ENCODE measurements around the gene PLXNA2. TPM values are rescaled to one million over a fixed set of nuclear protein-coding genes. Genes with fewer than 3 reads are reported as not detected.

The PLXNA2 gene
- total and polyA plus RNA-seq, 2 of the 13 experiments (the other 11 are each of a cell fraction or from before 2014, with no cell fraction given) = 1.1 to 2.1 TPM

DNA sequence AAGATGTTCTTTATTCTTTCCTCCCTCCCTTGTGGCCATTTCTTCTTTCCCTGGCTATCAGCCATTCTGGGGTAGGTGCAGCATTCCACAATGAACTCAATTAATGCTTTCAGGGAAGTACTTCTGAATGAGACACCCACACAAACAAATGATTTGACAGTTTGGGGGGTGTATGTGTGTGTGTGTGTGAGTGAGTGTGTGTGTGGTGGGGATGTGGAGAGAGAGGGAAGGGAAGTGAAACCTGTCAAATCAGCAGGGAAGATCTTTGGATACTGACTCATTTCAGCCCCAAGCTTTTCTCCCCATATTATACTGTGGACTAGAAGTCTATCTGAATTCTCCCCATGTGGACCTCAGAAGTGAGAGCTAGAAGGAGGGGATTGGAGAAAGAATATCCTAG is 178.3 kb downstream of the PLXNA2 start (continued):
- no peak for TF ChIP-seq PRDM15 (CRISPR knock-in tag; IDR thresholded peaks at IDR 0.05)

DNA sequence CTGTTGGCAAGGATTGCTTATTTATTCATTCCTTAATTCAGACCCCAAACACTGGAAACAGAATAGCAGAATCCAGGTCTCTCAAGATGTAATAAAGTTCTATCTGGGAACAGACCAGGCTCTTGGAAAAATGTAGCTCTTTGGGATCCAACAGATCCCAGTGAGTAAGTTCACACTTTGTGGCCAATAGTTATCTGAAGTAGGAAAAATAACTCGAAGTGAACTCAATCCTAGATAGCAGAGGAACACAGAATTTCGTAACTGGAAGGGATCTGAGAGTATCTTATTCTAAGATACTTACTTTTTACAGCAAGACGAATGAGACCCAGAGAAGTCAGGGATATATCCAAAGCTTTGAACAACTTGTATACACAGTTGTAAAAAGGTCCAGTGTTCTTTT is 182.6 kb downstream of the PLXNA2 start:
- no peaks in the 10 kb centered on the region for H3K27me3 ChIP-seq (ENCODE audit: control insufficient read depth in 1 of 2, insufficient read depth in 2 of 2, low read length in 2 of 2)
- CTCF ChIA-PET (ENCODE audit: low intra/inter-chr PET ratio, low total read pairs) = no interaction called here
- WGBS (ENCODE audit: low lambda C conversion rate) = 46% methylated on average over 3 of the region's 3 CpGs
- H3K27ac ChIP-seq (ENCODE audit: extremely low read length, insufficient read depth, low read length) = no peak overlapping the region
- H3K9ac ChIP-seq (ENCODE audit: insufficient read depth, low read depth, low read length) = no peak overlapping the region
- no TSS peak for BruUV-seq (replicated peaks)
- peaks cover 13% of the 10 kb centered on the region for H3K4me1 ChIP-seq (ENCODE audit: insufficient read depth, low read length)
- intact Hi-C loops (cut with micrococcal nuclease; ENCODE audit: unreplicated experiment) (no loop called here), in situ Hi-C loops (cut with HindIII; ENCODE audit: extremely low pct_ligation_motif_present, low pct_unique_long_range_greater_than_20kb) (no loop called here)
- FAIRE-seq (no peak), DNase-seq (ENCODE audit: low spot score) (no peak), ATAC-seq (no peak)
- TF ChIP-seq ZNF629 (CRISPR knock-in tag; conservative IDR thresholded peaks at IDR 0.05) (no peak), ZNF878 (CRISPR knock-in tag; IDR thresholded peaks at IDR 0.05) (no peak), ETV6 (CRISPR knock-in tag; conservative IDR thresholded peaks at IDR 0.05) (no peak), EZH2 (conservative IDR thresholded peaks at IDR 0.05; ENCODE audit: low read depth, low read length) (no peak), ZNF232 (CRISPR knock-in tag; IDR thresholded peaks at IDR 0.05; ENCODE audit: borderline replicate concordance) (no peak), ZNF598 (CRISPR knock-in tag; IDR thresholded peaks at IDR 0.05; ENCODE audit: borderline replicate concordance) (no peak), ZNF274 (CRISPR knock-in tag; IDR thresholded peaks at IDR 0.05) (no peak), CAMTA2 (CRISPR knock-in tag; IDR thresholded peaks at IDR 0.05; ENCODE audit: borderline replicate concordance) (no peak), REXO4 (CRISPR knock-in tag; IDR thresholded peaks at IDR 0.05; ENCODE audit: borderline replicate concordance) (no peak), THAP11 (CRISPR knock-in tag; IDR thresholded peaks at IDR 0.05) (no peak), ZNF607 (CRISPR knock-in tag; IDR thresholded peaks at IDR 0.05; ENCODE audit: borderline replicate concordance) (no peak)
- TF ChIP-seq, protein P1, sequence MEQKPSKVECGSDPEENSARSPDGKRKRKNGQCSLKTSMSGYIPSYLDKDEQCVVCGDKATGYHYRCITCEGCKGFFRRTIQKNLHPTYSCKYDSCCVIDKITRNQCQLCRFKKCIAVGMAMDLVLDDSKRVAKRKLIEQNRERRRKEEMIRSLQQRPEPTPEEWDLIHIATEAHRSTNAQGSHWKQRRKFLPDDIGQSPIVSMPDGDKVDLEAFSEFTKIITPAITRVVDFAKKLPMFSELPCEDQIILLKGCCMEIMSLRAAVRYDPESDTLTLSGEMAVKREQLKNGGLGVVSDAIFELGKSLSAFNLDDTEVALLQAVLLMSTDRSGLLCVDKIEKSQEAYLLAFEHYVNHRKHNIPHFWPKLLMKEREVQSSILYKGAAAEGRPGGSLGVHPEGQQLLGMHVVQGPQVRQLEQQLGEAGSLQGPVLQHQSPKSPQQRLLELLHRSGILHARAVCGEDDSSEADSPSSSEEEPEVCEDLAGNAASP (CRISPR knock-in tag; IDR thresholded peaks at IDR 0.05; ENCODE audit: borderline replicate concordance) = no peak
- TF ChIP-seq, protein P2, sequence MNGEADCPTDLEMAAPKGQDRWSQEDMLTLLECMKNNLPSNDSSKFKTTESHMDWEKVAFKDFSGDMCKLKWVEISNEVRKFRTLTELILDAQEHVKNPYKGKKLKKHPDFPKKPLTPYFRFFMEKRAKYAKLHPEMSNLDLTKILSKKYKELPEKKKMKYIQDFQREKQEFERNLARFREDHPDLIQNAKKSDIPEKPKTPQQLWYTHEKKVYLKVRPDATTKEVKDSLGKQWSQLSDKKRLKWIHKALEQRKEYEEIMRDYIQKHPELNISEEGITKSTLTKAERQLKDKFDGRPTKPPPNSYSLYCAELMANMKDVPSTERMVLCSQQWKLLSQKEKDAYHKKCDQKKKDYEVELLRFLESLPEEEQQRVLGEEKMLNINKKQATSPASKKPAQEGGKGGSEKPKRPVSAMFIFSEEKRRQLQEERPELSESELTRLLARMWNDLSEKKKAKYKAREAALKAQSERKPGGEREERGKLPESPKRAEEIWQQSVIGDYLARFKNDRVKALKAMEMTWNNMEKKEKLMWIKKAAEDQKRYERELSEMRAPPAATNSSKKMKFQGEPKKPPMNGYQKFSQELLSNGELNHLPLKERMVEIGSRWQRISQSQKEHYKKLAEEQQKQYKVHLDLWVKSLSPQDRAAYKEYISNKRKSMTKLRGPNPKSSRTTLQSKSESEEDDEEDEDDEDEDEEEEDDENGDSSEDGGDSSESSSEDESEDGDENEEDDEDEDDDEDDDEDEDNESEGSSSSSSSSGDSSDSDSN (CRISPR knock-in tag; IDR thresholded peaks at IDR 0.05) = no peak
- H2AFZ ChIP-seq (ENCODE audit: low read length) = no peak overlapping the region
- H3K4me2 ChIP-seq (ENCODE audit: low read depth, low read length) = no peak overlapping the region
- POLR2A ChIA-PET = no interaction called here
- H3K9me3 ChIP-seq (ENCODE audit: low read length) = no peaks in the 10 kb centered on the region
- H3K79me2 ChIP-seq (ENCODE audit: insufficient read depth, low read length) = no peaks in the 10 kb centered on the region
- H3K4me3 ChIP-seq (replicated peaks in 1 of 3; ENCODE audit: insufficient read depth in 1 of 3, low read depth in 2 of 3, low read length in 3 of 3) = no peak overlapping the region
- no peaks in the 10 kb centered on the region for H4K20me1 ChIP-seq (ENCODE audit: insufficient read depth, low read length)
- H3K36me3 ChIP-seq (replicated peaks in 1 of 2; ENCODE audit: control insufficient read depth in 1 of 2, insufficient read depth in 2 of 2, low read length in 2 of 2) = no peaks in the 10 kb centered on the region

Data from HepG2 (cell line).